ENCODE measurements around the gene NRP1.
"Not testable (repeated sequence)": the region's sequence is repeated elsewhere in the genome, so short reads cannot be mapped to it uniquely, and the experiment has no call there.

NRP1 gene

DNA sequence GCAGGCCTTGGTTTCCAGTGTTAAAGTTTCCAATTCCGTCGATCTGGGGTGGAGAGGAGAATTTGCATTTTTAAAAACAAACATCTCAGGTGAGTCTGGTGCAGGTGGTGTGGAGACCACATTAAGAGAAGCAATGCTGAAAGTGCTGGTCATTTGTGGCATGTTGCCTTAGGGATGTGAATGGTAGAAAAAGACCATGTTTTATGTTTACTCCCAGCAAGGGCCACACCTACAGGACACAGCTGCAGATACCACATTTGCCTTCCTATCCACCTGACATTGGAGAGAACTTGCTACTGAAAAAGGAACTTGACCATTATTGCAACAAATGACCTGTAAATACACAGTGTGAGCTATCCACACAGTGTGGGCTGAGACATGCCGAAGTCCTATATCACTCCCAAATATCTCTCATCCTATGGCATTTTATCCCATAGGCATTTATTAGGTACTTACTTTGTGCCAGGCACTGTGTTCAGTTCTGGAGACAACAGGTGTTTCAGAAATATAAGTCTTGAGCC lies 183.1 kb downstream of the NRP1 start:
- no peaks in the 10 kb centered on the region for H4K20me1 ChIP-seq
- no peaks in the 10 kb centered on the region for H3K9me3 ChIP-seq
- H3K9ac ChIP-seq, result no peak overlapping the region
- no peak overlapping the region for H3K4me3 ChIP-seq
- no peaks in the 10 kb centered on the region for H3K36me3 ChIP-seq
- no peaks in the 10 kb centered on the region for H3K27me3 ChIP-seq
- no peak overlapping the region for H3K27ac ChIP-seq
- peaks cover 9% of the 10 kb centered on the region for H3K4me1 ChIP-seq
- no peak for TF ChIP-seq Cebpa-rat (IDR thresholded peaks at IDR 0.05)
- H3K4me2 ChIP-seq, result no peak overlapping the region

DNA sequence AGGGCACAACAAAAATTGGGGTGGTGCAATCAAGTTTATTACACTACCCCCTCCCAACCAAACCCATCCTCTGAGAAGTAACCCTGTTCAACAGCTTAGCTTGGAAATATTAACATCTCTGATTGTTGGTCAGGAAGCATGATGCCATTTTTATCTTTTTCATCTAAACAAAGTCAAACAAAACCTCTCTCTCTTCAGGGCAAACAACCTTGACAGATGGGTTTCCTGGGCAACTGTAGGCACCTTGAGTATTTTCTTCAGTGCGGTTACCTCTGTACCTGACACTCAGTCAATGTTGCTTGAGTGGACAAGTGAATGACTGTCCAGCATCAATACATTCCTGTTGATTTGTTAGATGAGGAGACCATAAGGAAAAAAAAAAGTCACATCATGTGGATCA lies 183.6 kb downstream of the NRP1 start:
- Histone ChIP-seq H3K4me3 (no peak overlapping the region), H4K20me1 (no peaks in the 10 kb centered on the region), H3K4me2 (no peak overlapping the region), H3K9ac (no peak overlapping the region), H3K4me1 (peaks cover 9% of the 10 kb centered on the region), H3K27ac (no peak overlapping the region), H3K36me3 (no peaks in the 10 kb centered on the region), H3K9me3 (no peaks in the 10 kb centered on the region), H3K27me3 (no peaks in the 10 kb centered on the region)
- no peak for TF ChIP-seq Cebpa-rat (IDR thresholded peaks at IDR 0.05)

DNA sequence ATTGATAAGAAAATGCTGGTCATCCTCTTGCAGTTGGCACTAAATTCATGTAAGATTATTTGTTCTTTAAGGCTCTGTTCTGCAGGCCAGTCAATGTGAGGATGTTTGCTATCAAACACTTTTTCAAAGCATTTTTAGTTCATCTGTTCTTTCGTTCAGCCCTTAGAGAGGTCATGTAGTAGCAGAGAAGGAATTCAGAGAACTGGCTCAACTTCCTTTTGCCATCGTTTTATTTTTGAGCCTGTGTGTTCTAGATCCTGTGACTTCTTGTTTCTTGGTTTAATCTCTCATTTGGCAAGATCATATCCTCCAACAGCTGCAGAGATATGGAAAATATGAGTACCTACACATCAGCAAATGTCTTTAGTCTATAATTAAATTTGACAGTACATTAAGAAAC lies 184.3 kb downstream of the NRP1 start:
- Histone ChIP-seq H3K9me3 (no peaks in the 10 kb centered on the region), H3K4me1 (peaks cover 9% of the 10 kb centered on the region), H3K9ac (no peak overlapping the region), H3K27me3 (no peaks in the 10 kb centered on the region), H4K20me1 (no peaks in the 10 kb centered on the region), H3K4me2 (no peak overlapping the region), H3K4me3 (no peak overlapping the region), H3K27ac (no peak overlapping the region), H3K36me3 (no peaks in the 10 kb centered on the region)
- no peak for TF ChIP-seq Cebpa-rat (IDR thresholded peaks at IDR 0.05)

DNA sequence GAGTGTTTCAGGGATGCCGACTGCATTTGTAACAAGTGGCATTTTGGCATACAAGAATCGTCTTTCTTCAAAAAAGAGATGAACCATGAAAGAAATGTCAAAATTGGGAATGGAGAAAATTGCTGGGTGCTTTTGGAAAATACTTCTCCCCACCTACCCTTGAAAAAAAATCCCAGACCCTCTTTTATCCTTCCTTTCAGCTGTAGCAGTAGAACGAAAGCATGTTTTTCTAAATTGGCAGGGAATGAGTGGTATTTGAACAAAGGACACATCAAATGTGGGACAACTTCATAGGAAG lies 187.5 kb downstream of the NRP1 start:
- no peak for TF ChIP-seq Cebpa-rat (IDR thresholded peaks at IDR 0.05)
- no peaks in the 10 kb centered on the region for H3K36me3 ChIP-seq
- no peak overlapping the region for H3K4me3 ChIP-seq
- no peak overlapping the region for H3K27ac ChIP-seq
- no peaks in the 10 kb centered on the region for H3K4me1 ChIP-seq
- no peaks in the 10 kb centered on the region for H3K27me3 ChIP-seq
- H3K9ac ChIP-seq, result no peak overlapping the region
- H4K20me1 ChIP-seq, result no peaks in the 10 kb centered on the region
- H3K9me3 ChIP-seq, result no peaks in the 10 kb centered on the region
- H3K4me2 ChIP-seq, result no peak overlapping the region

DNA sequence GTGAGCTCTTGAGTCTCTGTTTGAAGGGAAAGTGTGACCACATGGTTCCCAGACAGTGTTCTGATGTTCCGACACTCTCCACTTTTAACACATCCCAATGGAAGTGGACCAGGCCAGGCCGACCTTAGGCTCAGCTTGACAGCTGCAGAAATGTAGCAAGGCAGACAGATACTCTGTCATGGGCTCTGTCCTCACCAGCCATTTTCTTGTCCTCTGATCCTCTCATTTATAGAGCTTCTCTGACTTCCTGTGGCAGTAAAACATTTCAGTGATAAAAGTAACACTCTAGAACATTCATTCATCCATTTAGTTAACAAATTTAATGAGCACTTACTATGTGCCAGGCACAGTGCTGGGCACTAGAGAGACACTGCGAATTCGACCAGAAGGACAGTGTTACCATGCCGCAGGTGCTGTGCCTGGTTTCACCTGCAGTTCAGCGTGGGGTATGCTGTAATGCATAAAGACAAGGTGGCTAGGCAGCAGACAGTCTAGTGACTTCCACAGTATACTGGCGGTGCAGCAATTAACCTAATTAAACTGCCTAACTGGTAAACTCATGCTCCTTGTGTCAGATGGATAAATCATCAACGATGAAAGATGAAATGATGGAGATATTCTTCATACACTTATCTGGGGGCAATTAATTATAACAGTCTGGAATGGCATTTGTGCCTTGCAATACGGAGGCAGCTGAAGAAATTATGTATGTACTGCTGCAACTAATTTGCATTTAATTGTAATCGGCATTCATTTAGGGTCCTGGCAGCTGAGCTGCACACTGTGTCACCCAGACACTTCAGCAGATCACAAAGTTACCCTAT lies 188.1 kb downstream of the NRP1 start:
- Histone ChIP-seq H3K36me3 (no peaks in the 10 kb centered on the region), H3K4me1 (no peaks in the 10 kb centered on the region), H3K27ac (no peak overlapping the region), H4K20me1 (no peaks in the 10 kb centered on the region), H3K4me3 (no peak overlapping the region), H3K4me2 (no peak overlapping the region), H3K9ac (no peak overlapping the region), H3K27me3 (no peaks in the 10 kb centered on the region), H3K9me3 (no peaks in the 10 kb centered on the region)
- TF ChIP-seq Cebpa-rat (IDR thresholded peaks at IDR 0.05), result no peak

DNA sequence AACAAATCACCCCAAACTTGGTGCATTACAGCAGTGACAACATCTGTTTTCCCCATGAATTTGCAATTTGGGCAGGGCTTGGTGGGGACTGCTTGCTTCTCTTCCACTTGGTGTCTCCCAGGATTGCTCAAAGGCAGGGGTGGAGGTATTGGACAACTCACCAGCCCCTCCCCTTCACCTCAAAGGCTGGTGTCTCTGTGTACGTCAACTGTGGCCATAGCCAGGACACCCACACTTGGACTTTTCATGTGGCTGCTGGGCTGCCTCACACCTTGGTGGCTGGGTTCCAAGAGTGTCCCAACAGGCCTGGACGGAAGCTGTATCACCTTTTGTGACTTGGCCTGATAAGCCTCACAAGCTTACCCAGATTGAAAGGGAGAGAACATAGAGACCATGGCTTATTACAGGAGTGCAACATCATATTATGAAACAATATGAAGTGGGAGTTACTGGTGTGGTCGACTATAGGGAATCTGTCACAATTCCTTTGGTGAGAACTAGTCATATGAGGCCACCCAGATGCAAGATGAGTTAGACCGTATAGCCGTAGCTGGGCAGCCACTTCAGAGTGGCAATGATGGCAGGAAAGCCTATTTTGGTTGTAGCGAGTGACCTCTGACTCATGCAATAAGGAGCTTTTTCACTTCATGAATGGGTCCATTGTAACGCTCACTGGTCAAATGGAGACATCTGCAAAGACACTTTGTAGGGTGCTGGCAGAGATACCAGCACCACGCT lies 188.8 kb downstream of the NRP1 start:
- Histone ChIP-seq H4K20me1 (no peaks in the 10 kb centered on the region), H3K27me3 (no peaks in the 10 kb centered on the region), H3K4me1 (no peaks in the 10 kb centered on the region), H3K4me3 (no peak overlapping the region), H3K4me2 (no peak overlapping the region), H3K36me3 (no peaks in the 10 kb centered on the region), H3K9ac (no peak overlapping the region), H3K27ac (no peak overlapping the region), H3K9me3 (no peaks in the 10 kb centered on the region)
- no peak for TF ChIP-seq Cebpa-rat (IDR thresholded peaks at IDR 0.05)

DNA sequence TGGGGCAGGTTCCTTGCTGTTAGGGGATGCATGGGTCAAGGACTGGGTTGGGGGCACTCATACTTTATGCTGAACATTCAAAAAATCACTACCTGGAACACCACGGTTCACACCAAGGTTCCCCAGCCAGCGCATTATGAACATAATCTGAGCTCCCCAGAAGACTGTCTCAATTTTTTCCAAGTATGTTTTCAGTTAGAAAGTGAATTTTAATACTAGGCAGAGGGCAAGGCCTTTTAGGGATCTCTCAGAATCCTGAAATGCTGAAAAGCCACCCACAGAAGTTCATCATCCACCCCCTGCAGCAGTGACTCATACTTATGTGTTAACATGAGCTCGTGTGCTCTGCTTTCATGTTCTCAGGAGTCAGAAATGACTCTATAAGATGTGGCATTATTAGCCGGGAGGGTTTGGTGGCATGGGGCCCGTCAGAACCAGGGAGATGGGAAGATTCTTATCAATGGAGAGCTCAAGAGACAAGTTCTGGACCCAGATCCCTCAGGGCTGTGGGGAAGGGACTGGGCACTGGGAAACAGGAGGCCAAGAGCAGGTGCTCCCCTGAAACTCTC lies 191.2 kb downstream of the NRP1 start:
- Histone ChIP-seq H3K9ac (no peak overlapping the region), H3K4me3 (no peak overlapping the region), H3K36me3 (no peaks in the 10 kb centered on the region), H3K9me3 (no peaks in the 10 kb centered on the region), H3K27me3 (no peaks in the 10 kb centered on the region), H3K4me2 (no peak overlapping the region), H4K20me1 (no peaks in the 10 kb centered on the region), H3K27ac (no peak overlapping the region), H3K4me1 (peaks cover 11% of the 10 kb centered on the region)
- no peak for TF ChIP-seq Cebpa-rat (IDR thresholded peaks at IDR 0.05)

DNA sequence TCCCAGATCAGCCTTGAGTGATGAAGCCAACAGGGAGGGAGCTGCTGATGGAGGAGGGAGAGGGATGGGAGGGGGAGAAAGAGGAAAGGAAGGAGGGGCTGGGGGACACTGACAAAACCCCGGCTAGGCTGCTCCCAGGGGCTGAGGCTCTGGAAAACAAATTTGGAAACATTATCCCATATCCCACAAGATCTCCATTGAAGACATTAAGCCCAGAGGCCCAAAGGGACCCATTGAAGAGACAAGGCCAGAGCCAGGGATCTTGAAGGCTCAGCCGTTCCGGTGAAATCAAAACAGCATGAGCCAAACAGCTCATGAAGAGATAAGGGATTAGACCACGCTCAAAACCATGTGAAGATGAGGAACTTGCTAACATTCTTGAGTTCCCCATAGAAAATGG lies 192.2 kb downstream of the NRP1 start:
- H3K4me3 ChIP-seq, result no peak overlapping the region
- no peaks in the 10 kb centered on the region for H3K36me3 ChIP-seq
- H3K27ac ChIP-seq, result no peak overlapping the region
- TF ChIP-seq Cebpa-rat (IDR thresholded peaks at IDR 0.05), result no peak
- H3K27me3 ChIP-seq, result no peaks in the 10 kb centered on the region
- H3K4me1 ChIP-seq, result peaks cover 11% of the 10 kb centered on the region
- no peaks in the 10 kb centered on the region for H4K20me1 ChIP-seq
- H3K9me3 ChIP-seq, result no peaks in the 10 kb centered on the region
- H3K9ac ChIP-seq, result no peak overlapping the region
- no peak overlapping the region for H3K4me2 ChIP-seq

DNA sequence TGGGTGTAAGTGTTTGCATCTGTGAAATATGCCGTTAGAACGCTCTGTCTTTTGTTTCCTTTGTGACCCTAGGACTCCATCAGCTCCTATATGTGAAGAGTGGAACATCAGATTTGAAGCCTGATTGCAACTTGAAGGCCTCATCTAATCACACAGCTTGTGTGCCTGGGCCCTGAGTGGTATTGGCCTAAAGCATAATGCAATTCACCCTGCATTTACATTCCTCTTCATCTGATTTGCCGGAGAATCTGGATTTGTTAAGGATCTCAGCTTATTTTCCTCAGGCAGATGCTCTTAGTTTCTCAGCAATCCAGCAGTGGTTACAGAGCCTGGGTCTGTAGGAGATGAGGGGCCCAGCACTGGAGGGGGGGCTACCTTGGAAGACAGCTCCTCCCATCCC lies 193.2 kb downstream of the NRP1 start:
- H3K27me3 ChIP-seq, result no peaks in the 10 kb centered on the region
- H3K4me1 ChIP-seq, result peaks cover 11% of the 10 kb centered on the region
- no peak overlapping the region for H3K27ac ChIP-seq
- no peaks in the 10 kb centered on the region for H4K20me1 ChIP-seq
- H3K4me3 ChIP-seq, result no peak overlapping the region
- H3K9ac ChIP-seq, result no peak overlapping the region
- H3K9me3 ChIP-seq, result no peaks in the 10 kb centered on the region
- TF ChIP-seq Cebpa-rat (IDR thresholded peaks at IDR 0.05), result no peak
- no peaks in the 10 kb centered on the region for H3K36me3 ChIP-seq
- H3K4me2 ChIP-seq, result no peak overlapping the region

DNA sequence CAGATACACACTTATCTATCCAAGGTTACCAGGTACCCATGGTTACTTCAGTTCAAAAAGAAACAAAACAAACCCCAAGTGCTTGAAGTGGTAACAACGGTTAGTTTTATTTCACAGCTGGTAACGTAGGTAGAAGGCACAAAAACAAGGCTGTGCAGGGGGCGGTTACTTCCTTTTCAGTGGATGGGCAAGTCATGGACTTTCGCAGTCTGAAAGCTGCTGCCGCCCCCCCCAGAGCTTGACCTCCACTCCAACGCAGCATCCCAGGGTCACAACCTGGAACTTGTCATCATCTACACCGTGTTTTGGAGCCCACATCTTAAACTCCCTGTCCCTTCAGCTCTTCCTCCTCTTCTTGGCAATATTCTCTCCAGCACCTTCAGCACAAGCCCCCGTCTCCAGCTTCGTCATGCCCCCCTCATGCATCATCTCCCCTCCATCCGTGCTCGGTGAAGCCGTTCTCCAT lies 195.3 kb downstream of the NRP1 start:
- no peaks in the 10 kb centered on the region for H3K36me3 ChIP-seq
- H3K4me2 ChIP-seq, result peak overlapping the region; percentile 18; the same call in 1 of the 2 replicates
- no peaks in the 10 kb centered on the region for H3K27me3 ChIP-seq
- TF ChIP-seq Cebpa-rat (IDR thresholded peaks at IDR 0.05), result no peak
- no peak overlapping the region for H3K4me3 ChIP-seq
- H3K4me1 ChIP-seq, result peaks cover 11% of the 10 kb centered on the region
- no peak overlapping the region for H3K27ac ChIP-seq
- H3K9ac ChIP-seq, result no peak overlapping the region
- H3K9me3 ChIP-seq, result no peaks in the 10 kb centered on the region
- H4K20me1 ChIP-seq, result no peaks in the 10 kb centered on the region

DNA sequence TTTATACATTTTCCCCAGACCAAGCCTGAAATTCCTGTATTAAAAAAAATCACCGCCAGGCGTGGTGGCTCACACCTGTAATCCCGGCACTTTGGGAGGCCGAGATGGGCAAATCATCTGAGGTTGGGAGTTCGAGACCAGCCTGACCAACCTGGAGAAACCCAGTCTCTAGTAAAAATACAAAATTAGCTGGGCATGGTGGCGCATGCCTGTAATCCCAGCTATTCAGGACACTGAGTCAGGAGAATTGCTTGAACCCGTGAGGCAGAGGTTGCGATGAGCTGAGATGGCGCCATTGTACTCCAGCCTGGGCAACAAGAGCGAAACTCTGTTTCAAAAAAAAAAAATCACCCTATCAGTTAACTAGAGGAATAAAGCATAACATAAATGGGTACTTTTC lies 195.8 kb downstream of the NRP1 start:
- not testable (repeated sequence) for H3K9me3 ChIP-seq, H3K4me3 ChIP-seq, H3K4me2 ChIP-seq, H3K9ac ChIP-seq, H3K27ac ChIP-seq, H3K36me3 ChIP-seq, H4K20me1 ChIP-seq, H3K27me3 ChIP-seq
- peaks cover 11% of the 10 kb centered on the region for H3K4me1 ChIP-seq
